HCT116 (cell line): ENCODE measurements around the gene CNBD2. TPM values are rescaled to one million over a fixed set of nuclear protein-coding genes. Genes with fewer than 3 reads are reported as not detected.
"Not testable (repeated sequence)": the region's sequence is repeated elsewhere in the genome, so short reads cannot be mapped to it uniquely, and the experiment has no call there.

Experiments used
- ATAC-seq: fragments of 200-7000 bp; cut with Tn5 transposase; 2 replicates; pipeline ENCODE4 v1.9.1; 2020; ENCODE audit warnings: mild to moderate bottlenecking, moderate library complexity
- BruUV-seq: library from RNA; stranded (reverse); fragments of 400-500 nt; replicated peaks from 2 replicates; lab custom pipeline; 2021; lab: Mats Ljungman, UMichigan
- CTCF ChIA-PET: fragments of 300-600 bp; sonication (Branson Sonifier 250); formaldehyde crosslinking; loops from one replicate; lab custom pipeline; 2021; ENCODE audit warnings: antibody characterized with exemption; lab: Charles Lee
- POLR2A ChIA-PET: fragments of 300-600, 350-600 bp; sonication (Branson Sonifier 250); formaldehyde crosslinking; loops from one replicate; lab custom pipeline; 2021; ENCODE audit warnings: antibody characterized with exemption; lab: Charles Lee
- RAD21 ChIA-PET, 2 experiments: fragments of 300-600 bp; sonication (Branson Sonifier 250); formaldehyde crosslinking; loops; one replicate each; lab custom pipeline; 2023; ENCODE audit warnings: low total read pairs in 2 of 2; ENCODE audit not compliant: uncharacterized antibody in 2 of 2, unreplicated experiment in 2 of 2, low non-redundant PET in 1 of 2; lab: Charles Lee
- DNase-seq: peaks from one replicate; pipeline ENCODE4 v3.0.0-alpha.2; 2010; ENCODE audit warnings: low read depth, low spot score
- H2AFZ ChIP-seq: fragments of 200-600 bp; shearing (Covaris generic), sonication (generic); 2 replicates; pipeline ENCODE4 v1.6.1; 2017; ENCODE audit warnings: low read depth, mixed run types, mixed read lengths, antibody characterized with exemption, low read length; ENCODE audit not compliant: poor library complexity, severe bottlenecking
- H3K27ac ChIP-seq: 2 replicates; pipeline ENCODE4 v1.5.1; 2012; ENCODE audit warnings: low read depth, low read length
- H3K27me3 ChIP-seq: fragments of 200-600 bp; sonication (generic); 2 replicates; pipeline ENCODE4 v1.6.1; 2016; ENCODE audit warnings: mixed run types, low read length, mixed read lengths; ENCODE audit not compliant: insufficient read depth
- H3K36me3 ChIP-seq, 2 experiments: fragments of 200-500 bp in 1 of 2; fragments of 200-600 bp in 1 of 2; sonication (Bioruptor generic) in 1 of 2; sonication (generic) in 1 of 2; 2 replicates each; pipeline versions ENCODE4 v1.5.1 to v1.6.1; 2014 to 2016; ENCODE audit warnings: low read length in 2 of 2, inconsistent platforms in 1 of 2, mixed read lengths in 1 of 2, mixed run types in 1 of 2; ENCODE audit not compliant: insufficient read depth in 2 of 2, control insufficient read depth in 1 of 2
- H3K4me1 ChIP-seq, 2 experiments: fragments of 200-600 bp in 1 of 2; sonication (generic) in 1 of 2; 2 replicates each; pipeline versions ENCODE4 v1.5.1 to v1.6.1; 2012 to 2017; ENCODE audit warnings: low read length in 2 of 2, inconsistent platforms in 1 of 2, mild to moderate bottlenecking in 1 of 2, mixed read lengths in 1 of 2, mixed run types in 1 of 2, moderate library complexity in 1 of 2; ENCODE audit not compliant: insufficient read depth in 2 of 2, control insufficient read depth in 1 of 2
- H3K4me2 ChIP-seq: fragments of 200-600 bp; sonication (generic); 2 replicates; pipeline ENCODE4 v1.6.1; 2017; ENCODE audit warnings: mixed run types, low read length, mixed read lengths
- H3K4me3 ChIP-seq, 2 experiments: fragments of 200-600 bp in 1 of 2; sonication (generic) in 1 of 2; replicated peaks in 1 of 2; 2 replicates each; pipeline ENCODE4 v1.5.1; 2011 to 2016; ENCODE audit warnings: low read length in 2 of 2, control low read depth in 1 of 2, low read depth in 1 of 2, mild to moderate bottlenecking in 1 of 2, mixed read lengths in 1 of 2, mixed run types in 1 of 2
- H3K79me2 ChIP-seq: fragments of 200-600 bp; sonication (generic); 2 replicates; pipeline ENCODE4 v1.6.1; 2017; ENCODE audit warnings: mild to moderate bottlenecking, mixed run types, low read length, moderate library complexity, mixed read lengths; ENCODE audit not compliant: insufficient read depth
- H3K9ac ChIP-seq: fragments of 200-600 bp; sonication (generic); 2 replicates; pipeline ENCODE4 v1.6.1; 2016; ENCODE audit warnings: low read length, mixed read lengths
- H3K9me2 ChIP-seq: fragments of 200-600 bp; sonication (generic), shearing (Covaris generic); 2 replicates; pipeline ENCODE4 v1.6.1; 2017; ENCODE audit warnings: mixed run types, mild to moderate bottlenecking, moderate library complexity; ENCODE audit not compliant: insufficient read depth
- H3K9me3 ChIP-seq, 2 experiments: fragments of 200-500 bp in 1 of 2; fragments of 200-600 bp in 1 of 2; sonication (Bioruptor generic) in 1 of 2; sonication (generic) in 1 of 2; 2 replicates each; pipeline ENCODE4 v1.6.1; 2014 to 2017; ENCODE audit warnings: low read length in 2 of 2, mixed read lengths in 2 of 2, inconsistent platforms in 1 of 2, low read depth in 1 of 2, mild to moderate bottlenecking in 1 of 2, mixed run types in 1 of 2, moderate library complexity in 1 of 2; ENCODE audit not compliant: control insufficient read depth in 1 of 2, insufficient read depth in 1 of 2
- H4K20me1 ChIP-seq: fragments of 200-600 bp; sonication (generic), shearing (Covaris generic); 2 replicates; pipeline ENCODE4 v1.6.1; 2017; ENCODE audit warnings: mixed run types, mild to moderate bottlenecking, moderate library complexity; ENCODE audit not compliant: insufficient read depth
- FOSL1 ChIP-seq: IDR thresholded peaks from 2 replicates; pipeline ENCODE4 v1.6.1; 2012; ENCODE audit warnings: low read depth
- JUND ChIP-seq: IDR thresholded peaks from 2 replicates; pipeline ENCODE4 v1.6.1; 2012
- intact Hi-C: fragments of 100-400 bp; cut with micrococcal nuclease; formaldehyde crosslinking; loops from 2 replicates; pipeline ENCODE4 v1.10.0; 2022
- total RNA-seq: library from RNA; stranded (reverse); gene quantifications from one replicate; pipeline ENCODE4 v1.2.1, GENCODE V29; 2021; ENCODE audit not compliant: unreplicated experiment

Gene CNBD2
- total RNA-seq, 1 experiment from 2014 or later = 3.1 TPM

DNA sequence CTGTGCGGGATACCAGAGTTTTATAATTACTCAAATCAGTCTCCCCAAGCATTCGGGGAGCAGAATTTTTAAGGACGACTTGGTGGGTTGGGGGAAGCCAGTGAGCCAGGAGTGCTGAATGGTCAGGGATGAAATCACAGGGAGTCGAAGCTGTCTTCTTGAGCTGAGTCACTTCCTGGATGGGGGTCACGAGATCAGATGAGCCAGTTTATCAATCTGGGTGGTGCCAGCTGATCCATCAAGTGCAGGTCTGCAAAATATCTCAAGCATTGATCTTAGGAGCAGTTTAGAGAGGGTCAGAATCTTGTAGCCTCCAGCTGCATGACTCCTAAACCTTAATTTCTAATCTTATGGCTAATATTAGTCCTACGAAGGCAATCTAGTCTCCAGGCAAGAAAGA is 111.6 kb downstream of the CNBD2 start:
- POLR2A ChIA-PET, H3K9me2 ChIP-seq, CTCF ChIA-PET, DNase-seq, H3K9me3 ChIP-seq, H3K9ac ChIP-seq, RAD21 ChIA-PET, intact Hi-C loops, H3K27me3 ChIP-seq, H4K20me1 ChIP-seq, H3K4me3 ChIP-seq, H3K27ac ChIP-seq, BruUV-seq, H3K79me2 ChIP-seq, H3K36me3 ChIP-seq: not testable (repeated sequence)
- TF ChIP-seq JUND (peak; percentile 22; the same call in 1 of the 2 replicates), FOSL1 (0 out of 2 replicates have a peak, but pooled peaks have one; percentile 31)
- Histone ChIP-seq H3K4me1 (peaks cover 36 to 65% of the 10 kb centered on the region in 2 experiments), H3K4me2 (peak overlapping the region; percentile 54), H2AFZ (peak overlapping the region; percentile 43)
- 0 out of 2 replicates have a peak, but pooled peaks have one; percentile 27 for ATAC-seq

Other genes starting within 250 kb of the CNBD2 start
- 234 TPM for gene RBM39, start 226.3 kb upstream of the CNBD2 start, total RNA-seq
- 40.8 TPM for gene PHF20, start 196.6 kb upstream of the CNBD2 start, total RNA-seq
- gene SCAND1, start 14.1 kb upstream of the CNBD2 start, total RNA-seq = 46.2 TPM
- gene EPB41L1, start 186.2 kb downstream of the CNBD2 start, total RNA-seq = 42.1 TPM